ENCODE measurements around the gene POLR3E.
"Not testable (repeated sequence)": the region's sequence is repeated elsewhere in the genome, so short reads cannot be mapped to it uniquely, and the experiment has no call there.

Gene POLR3E

GRCh38 chr16:22278441-22279230 lies 18.6 kb upstream of the POLR3E start:
- H3K36me3 Mint-ChIP-seq = peaks cover 61% of the 10 kb centered on the region
- ATAC-seq = no peak
- H3K27ac Mint-ChIP-seq = no peak overlapping the region
- H3K27me3 Mint-ChIP-seq = no peaks in the 10 kb centered on the region
- H3K4me3 Mint-ChIP-seq = no peak overlapping the region
- no peaks in the 10 kb centered on the region for H3K4me1 Mint-ChIP-seq
- no peaks in the 10 kb centered on the region for H3K9me3 Mint-ChIP-seq

DNA sequence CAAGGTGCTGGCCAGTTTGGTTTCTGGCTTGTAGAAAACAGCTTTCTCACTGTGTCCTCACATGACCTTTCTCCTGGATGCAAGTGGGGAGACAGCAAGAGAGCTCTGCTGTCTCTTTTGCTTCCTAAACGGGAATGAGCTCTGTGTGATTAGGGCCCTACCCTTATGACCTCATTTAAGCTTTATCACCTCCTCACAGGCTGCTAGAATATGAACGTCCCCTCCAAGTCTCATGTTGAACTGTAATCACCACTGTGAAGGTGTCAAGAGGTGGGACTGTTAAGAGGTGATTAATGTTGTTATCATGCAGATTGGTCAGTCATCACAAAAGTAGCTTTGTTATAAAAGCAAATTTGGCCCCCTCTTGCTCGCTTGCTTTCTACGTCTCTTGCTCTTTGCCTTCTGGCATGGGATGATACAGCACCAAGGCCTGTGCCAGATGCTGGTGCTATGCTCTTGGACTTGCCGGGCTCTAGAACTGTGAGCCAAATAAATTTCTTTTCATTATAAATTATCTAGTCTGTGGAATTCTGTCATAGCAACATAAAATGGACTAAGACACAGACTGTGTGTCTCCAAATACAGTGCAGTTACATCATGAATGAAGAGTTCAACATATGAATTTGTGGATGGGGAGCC lies 14.8 kb upstream of the POLR3E start:
- H3K4me3 Mint-ChIP-seq = no peak overlapping the region
- peaks cover 59% of the 10 kb centered on the region for H3K36me3 Mint-ChIP-seq
- H3K27ac Mint-ChIP-seq = no peak overlapping the region
- H3K9me3 Mint-ChIP-seq = no peaks in the 10 kb centered on the region
- no peak for ATAC-seq
- H3K4me1 Mint-ChIP-seq = no peaks in the 10 kb centered on the region
- H3K27me3 Mint-ChIP-seq = no peaks in the 10 kb centered on the region

DNA sequence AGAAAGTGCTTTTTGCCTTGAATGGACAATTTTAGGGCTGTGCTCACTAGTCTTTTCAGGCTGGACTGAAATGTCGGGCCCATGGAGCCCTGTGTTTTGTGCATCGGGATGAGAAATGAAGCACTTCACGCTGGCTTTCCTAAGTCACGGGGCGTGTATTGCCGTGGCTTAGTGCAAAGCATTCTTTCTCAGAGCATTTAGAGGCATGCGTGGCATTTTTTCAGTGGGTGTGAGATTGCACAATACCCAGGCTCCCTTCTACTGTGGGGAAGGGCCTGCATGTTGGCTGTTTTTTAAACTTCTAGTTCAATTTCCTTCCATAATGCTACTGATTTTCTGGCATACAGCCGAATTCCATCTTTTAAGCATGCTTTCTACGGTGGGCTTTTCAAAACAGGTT lies 12.6 kb upstream of the POLR3E start:
- Mint-ChIP-seq H3K4me1 (no peaks in the 10 kb centered on the region), H3K27me3 (no peaks in the 10 kb centered on the region), H3K36me3 (peaks cover 45% of the 10 kb centered on the region), H3K4me3 (no peak overlapping the region), H3K9me3 (no peaks in the 10 kb centered on the region), H3K27ac (no peak overlapping the region)
- no peak for ATAC-seq

- Mint-ChIP-seq H3K9me3 (no peaks in the 10 kb centered on the region), H3K4me3 (no peak overlapping the region), H3K36me3 (peaks cover 41% of the 10 kb centered on the region), H3K27ac (no peak overlapping the region), H3K4me1 (no peaks in the 10 kb centered on the region), H3K27me3 (no peaks in the 10 kb centered on the region)
- ATAC-seq = no peak
Measured at GRCh38 chr16:22285080-22285479, 12.1 kb upstream of the POLR3E start.

DNA sequence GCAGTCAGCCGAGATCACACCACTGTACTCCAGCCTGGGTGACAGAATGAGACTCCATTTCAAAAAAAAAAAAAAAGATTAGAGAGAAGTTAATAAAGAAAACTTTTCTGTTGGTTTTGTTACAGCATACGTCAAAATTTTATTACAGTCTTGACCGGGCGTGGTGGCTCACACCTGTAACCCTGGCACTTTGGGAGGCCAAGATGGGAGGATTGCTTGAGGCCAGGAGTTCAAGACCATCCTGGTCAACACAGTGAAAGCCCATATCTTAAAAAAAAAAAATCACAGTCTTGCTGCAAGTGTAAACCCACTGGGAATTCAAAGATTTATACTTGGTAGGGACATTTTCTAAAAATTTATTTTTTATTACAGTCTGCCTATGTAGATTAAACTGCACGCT lies 6.2 kb upstream of the POLR3E start:
- H3K4me3 Mint-ChIP-seq = no peak overlapping the region
- ATAC-seq = no peak
- H3K27ac Mint-ChIP-seq = no peak overlapping the region

GRCh38 chr16:22291860-22292318 lies 5.3 kb upstream of the POLR3E start:
- no peaks in the 10 kb centered on the region for H3K27me3 Mint-ChIP-seq

More for the DNA sequence above, 6.2 kb upstream of the POLR3E start:
- no peaks in the 10 kb centered on the region for H3K9me3 Mint-ChIP-seq
- H3K36me3 Mint-ChIP-seq = peaks cover 4% of the 10 kb centered on the region
- peaks cover under 1% of the 10 kb centered on the region for H3K4me1 Mint-ChIP-seq
- no peaks in the 10 kb centered on the region for H3K27me3 Mint-ChIP-seq

DNA sequence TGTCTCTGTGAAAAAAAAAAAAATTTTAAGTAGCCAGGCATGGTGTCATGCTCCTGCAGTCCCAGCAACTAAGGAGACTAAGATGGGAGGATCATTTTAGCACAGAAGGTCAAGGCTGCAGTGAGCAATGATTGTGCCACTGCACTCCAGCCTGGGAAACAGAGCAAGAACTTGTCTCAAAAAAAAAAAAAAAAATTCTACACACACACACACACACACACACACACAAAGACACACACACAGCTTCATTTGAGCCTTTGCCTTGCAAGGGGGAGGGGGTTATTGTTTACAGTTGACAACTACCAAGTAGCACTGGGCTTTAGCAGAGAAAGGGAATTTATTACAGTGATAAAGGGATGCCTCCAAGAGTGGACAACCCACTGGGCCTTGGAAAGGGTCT lies 4.9 kb upstream of the POLR3E start:
- no peaks in the 10 kb centered on the region for H3K9me3 Mint-ChIP-seq
- H3K27ac Mint-ChIP-seq = no peak overlapping the region
- ATAC-seq = no peak
- no peaks in the 10 kb centered on the region for H3K36me3 Mint-ChIP-seq
- no peak overlapping the region for H3K4me3 Mint-ChIP-seq
- H3K4me1 Mint-ChIP-seq = peaks cover 8% of the 10 kb centered on the region
- no peaks in the 10 kb centered on the region for H3K27me3 Mint-ChIP-seq

More at GRCh38 chr16:22291860-22292318, 5.3 kb upstream of the POLR3E start:
- Mint-ChIP-seq H3K4me1 (peaks cover 8% of the 10 kb centered on the region), H3K9me3 (no peaks in the 10 kb centered on the region), H3K4me3 (no peak overlapping the region), H3K27ac (no peak overlapping the region), H3K36me3 (no peaks in the 10 kb centered on the region)
- no peak for ATAC-seq

DNA sequence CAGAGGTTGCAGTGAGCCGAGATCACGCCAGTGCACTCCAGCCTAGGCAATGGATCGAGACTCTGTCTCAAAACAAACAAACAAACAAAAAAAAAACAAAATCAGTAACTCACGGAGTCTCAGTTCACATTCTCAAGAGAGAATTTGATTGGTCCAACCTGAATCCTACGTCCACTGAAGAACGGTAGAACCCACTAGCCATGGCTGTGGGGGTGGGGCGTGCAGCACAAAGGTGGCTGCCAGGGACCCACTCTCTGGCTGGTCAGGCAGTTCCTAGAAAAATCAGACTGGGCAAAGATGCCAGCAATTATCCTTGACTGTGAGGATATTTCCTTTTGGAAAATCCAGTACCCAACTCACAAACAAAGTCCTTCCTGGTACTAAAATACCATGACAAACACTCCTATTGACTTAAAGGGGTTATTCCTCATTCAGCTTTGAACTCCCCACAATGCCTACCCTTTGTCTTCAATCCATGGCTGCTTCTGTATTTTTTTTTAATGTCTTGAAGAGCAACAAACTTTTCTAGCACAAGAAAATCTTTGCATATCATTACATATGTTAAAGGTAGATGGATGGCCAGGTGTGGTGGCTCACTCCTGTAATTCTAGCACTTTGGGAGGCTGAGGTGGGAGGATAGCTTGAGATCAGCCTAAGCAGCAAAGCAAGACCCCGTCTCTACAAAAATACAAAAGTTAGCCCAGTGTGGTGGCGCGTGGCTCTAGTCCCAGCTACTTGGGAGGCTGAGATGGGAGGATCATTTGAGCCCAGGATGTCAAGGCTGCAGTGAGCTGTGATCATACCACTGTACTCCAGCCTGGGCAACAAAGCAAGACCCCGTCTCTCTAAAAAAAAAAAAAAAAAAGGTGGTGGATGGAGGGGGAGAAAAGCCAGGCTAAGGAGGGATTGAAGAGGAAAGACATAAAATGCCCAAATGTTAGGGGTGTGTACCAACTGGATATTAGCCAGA lies 3.8 kb upstream of the POLR3E start:
- H3K36me3 Mint-ChIP-seq = no peaks in the 10 kb centered on the region
- no peak overlapping the region for H3K4me3 Mint-ChIP-seq
- H3K4me1 Mint-ChIP-seq = peaks cover 16% of the 10 kb centered on the region
- H3K9me3 Mint-ChIP-seq = no peaks in the 10 kb centered on the region
- ATAC-seq = no peak
- no peak overlapping the region for H3K27ac Mint-ChIP-seq
- no peaks in the 10 kb centered on the region for H3K27me3 Mint-ChIP-seq

GRCh38 chr16:22296225-22297113 lies 740 bp upstream of the POLR3E start:
- H3K4me3 Mint-ChIP-seq = peak overlapping the region; percentile 98
- H3K27me3 Mint-ChIP-seq = no peaks in the 10 kb centered on the region
- H3K27ac Mint-ChIP-seq = peak overlapping the region; percentile 94
- no peak for ATAC-seq
- H3K36me3 Mint-ChIP-seq = peaks cover 18% of the 10 kb centered on the region
- H3K4me1 Mint-ChIP-seq = peaks cover 45% of the 10 kb centered on the region
- no peaks in the 10 kb centered on the region for H3K9me3 Mint-ChIP-seq

GRCh38 chr16:22297871-22298733 lies 893 bp downstream of the POLR3E start:
- peaks cover 52% of the 10 kb centered on the region for H3K4me1 Mint-ChIP-seq
- H3K4me3 Mint-ChIP-seq = peak overlapping the region; percentile 98
- peak; percentile 52 for ATAC-seq
- H3K36me3 Mint-ChIP-seq = peaks cover 30% of the 10 kb centered on the region
- H3K9me3 Mint-ChIP-seq = no peaks in the 10 kb centered on the region
- no peaks in the 10 kb centered on the region for H3K27me3 Mint-ChIP-seq
- peak overlapping the region; percentile 94 for H3K27ac Mint-ChIP-seq

DNA sequence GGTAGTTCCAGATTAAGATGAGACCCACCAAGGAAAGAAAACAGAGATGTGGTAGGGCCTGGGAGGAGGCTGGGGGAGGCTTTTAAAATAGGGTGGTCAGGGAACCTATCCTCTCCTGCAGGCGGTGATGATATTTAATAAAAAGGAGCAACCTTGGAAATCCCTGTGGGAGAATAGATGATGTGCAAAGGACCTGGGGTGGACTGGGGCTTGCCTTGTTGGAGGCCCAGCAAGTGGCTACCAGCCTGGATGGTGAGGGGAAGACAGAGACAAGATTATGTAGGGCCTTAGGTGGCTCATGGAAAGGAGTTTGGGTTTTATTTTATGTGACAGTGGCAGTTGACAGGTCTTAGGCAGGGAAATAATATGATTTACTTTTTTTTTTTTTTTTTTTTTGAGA lies 1.8 kb downstream of the POLR3E start:
- ATAC-seq = no peak
- Mint-ChIP-seq H3K36me3 (peaks cover 36% of the 10 kb centered on the region), H3K27me3 (no peaks in the 10 kb centered on the region), H3K9me3 (no peaks in the 10 kb centered on the region), H3K4me3 (no peak overlapping the region), H3K4me1 (peaks cover 52% of the 10 kb centered on the region), H3K27ac (peak overlapping the region; percentile 94)

DNA sequence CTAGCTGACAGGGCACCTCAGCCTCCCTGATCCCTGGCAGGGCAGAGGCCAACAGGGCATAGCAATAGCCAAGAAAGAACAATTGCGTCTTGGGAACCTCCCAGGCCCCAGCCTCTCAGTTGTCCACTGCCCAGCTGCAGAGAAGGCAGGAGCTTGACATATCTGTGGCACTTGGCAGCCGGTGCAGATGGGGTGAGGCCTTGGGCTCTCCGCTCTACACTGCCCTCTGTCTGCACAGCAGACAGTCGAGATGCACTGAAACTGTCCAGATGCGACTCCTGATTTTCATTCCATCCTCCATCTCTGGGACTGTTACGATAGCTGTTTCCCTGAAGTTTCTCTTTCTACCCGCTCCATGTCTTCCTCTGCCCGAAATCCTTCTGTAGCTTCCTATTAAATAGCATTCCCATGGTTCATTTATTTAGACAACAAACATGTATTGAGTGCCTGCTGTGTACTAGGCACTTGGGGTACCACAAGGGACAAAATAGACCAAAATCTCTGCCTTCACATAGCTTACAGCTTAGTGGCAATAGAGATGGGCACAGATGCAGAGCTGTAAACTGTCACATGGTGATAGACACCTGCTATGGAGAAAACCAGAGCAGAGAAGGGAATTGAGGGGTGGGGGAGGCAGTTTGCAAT lies 3.3 kb downstream of the POLR3E start:
- H3K4me3 Mint-ChIP-seq = no peak overlapping the region
- H3K9me3 Mint-ChIP-seq = no peaks in the 10 kb centered on the region

GRCh38 chr16:22301423-22301822 lies 4.2 kb downstream of the POLR3E start:
- H3K4me3 Mint-ChIP-seq = not testable (repeated sequence)

More for the DNA sequence above, 3.3 kb downstream of the POLR3E start:
- peaks cover 57% of the 10 kb centered on the region for H3K4me1 Mint-ChIP-seq
- peaks cover 50% of the 10 kb centered on the region for H3K36me3 Mint-ChIP-seq
- ATAC-seq = no peak
- H3K27ac Mint-ChIP-seq = no peak overlapping the region
- no peaks in the 10 kb centered on the region for H3K27me3 Mint-ChIP-seq

More at GRCh38 chr16:22301423-22301822, 4.2 kb downstream of the POLR3E start:
- H3K27ac Mint-ChIP-seq, ATAC-seq, H3K9me3 Mint-ChIP-seq, H3K27me3 Mint-ChIP-seq: not testable (repeated sequence)
- Mint-ChIP-seq H3K4me1 (peaks cover 52% of the 10 kb centered on the region), H3K36me3 (peaks cover 56% of the 10 kb centered on the region)
